Hematopoietic multipotent progenitor cell treated with erythropoietin and hydrocortisone succinate and interleukin-3 and kit ligand, for 8 days (in vitro differentiated cells): ENCODE data around the gene CCNL1.
A peak's percentile ranks its signal among the peaks of the same experiment; 100 is the strongest.

Experiments
- DNase-seq: peaks from one replicate; pipeline ENCODE4 v3.0.0-alpha.2; 2015

Gene CCNL1

GRCh38 chr3:157142315-157142714 lies 17.6 kb downstream of the CCNL1 start:
- no peak for DNase-seq

GRCh38 chr3:157139938-157140534 lies 19.9 kb downstream of the CCNL1 start:
- DNase-seq: no peak

GRCh38 chr3:157136647-157137387 lies 23.1 kb downstream of the CCNL1 start:
- no peak for DNase-seq

GRCh38 chr3:157135671-157136396 lies 24.1 kb downstream of the CCNL1 start:
- DNase-seq: no peak

- no peak for DNase-seq
These were observed 25.2 kb downstream of the CCNL1 start for GRCh38 chr3:157134620-157135191.

GRCh38 chr3:157133434-157134320 lies 26.3 kb downstream of the CCNL1 start:
- no peak for DNase-seq

- DNase-seq: no peak
These were observed 27.0 kb downstream of the CCNL1 start for GRCh38 chr3:157132936-157133335.

GRCh38 chr3:157132341-157132740 lies 27.6 kb downstream of the CCNL1 start:
- no peak for DNase-seq

GRCh38 chr3:157131861-157132260 lies 28.1 kb downstream of the CCNL1 start:
- no peak for DNase-seq

GRCh38 chr3:157130467-157131251 lies 29.3 kb downstream of the CCNL1 start:
- DNase-seq: peak; percentile 26

- DNase-seq: no peak
These were observed 30.0 kb downstream of the CCNL1 start for GRCh38 chr3:157129803-157130466.

GRCh38 chr3:157128771-157129681 lies 30.9 kb downstream of the CCNL1 start:
- DNase-seq: no peak

GRCh38 chr3:157127831-157128767 lies 31.8 kb downstream of the CCNL1 start:
- DNase-seq: peak; percentile 67

- DNase-seq: no peak
These were observed 32.7 kb downstream of the CCNL1 start for GRCh38 chr3:157127268-157127667.

- DNase-seq: no peak
These were observed 33.6 kb downstream of the CCNL1 start for GRCh38 chr3:157126365-157126764.

GRCh38 chr3:157125101-157125500 lies 34.8 kb downstream of the CCNL1 start:
- DNase-seq: no peak

- DNase-seq: no peak
These were observed 36.3 kb downstream of the CCNL1 start for GRCh38 chr3:157123621-157124020.

- no peak for DNase-seq
These were observed 37.0 kb downstream of the CCNL1 start for GRCh38 chr3:157122832-157123427.
